SH-SY5Y (cell line): ENCODE results near the gene IFNL1.
"Not testable (repeated sequence)": the region's sequence is repeated elsewhere in the genome, so short reads cannot be mapped to it uniquely, and the experiment has no call there.

ENCODE experiments used
- GATA2 ChIP-seq: IDR thresholded peaks from 2 replicates; pipeline ENCODE4 v1.6.1; 2011; ENCODE audit warnings: mild to moderate bottlenecking, low read depth, low read length
- GATA3 ChIP-seq: IDR thresholded peaks from 2 replicates; pipeline ENCODE4 v1.6.1; 2011; ENCODE audit warnings: low read depth, mild to moderate bottlenecking, low read length, moderate library complexity

Gene IFNL1

DNA sequence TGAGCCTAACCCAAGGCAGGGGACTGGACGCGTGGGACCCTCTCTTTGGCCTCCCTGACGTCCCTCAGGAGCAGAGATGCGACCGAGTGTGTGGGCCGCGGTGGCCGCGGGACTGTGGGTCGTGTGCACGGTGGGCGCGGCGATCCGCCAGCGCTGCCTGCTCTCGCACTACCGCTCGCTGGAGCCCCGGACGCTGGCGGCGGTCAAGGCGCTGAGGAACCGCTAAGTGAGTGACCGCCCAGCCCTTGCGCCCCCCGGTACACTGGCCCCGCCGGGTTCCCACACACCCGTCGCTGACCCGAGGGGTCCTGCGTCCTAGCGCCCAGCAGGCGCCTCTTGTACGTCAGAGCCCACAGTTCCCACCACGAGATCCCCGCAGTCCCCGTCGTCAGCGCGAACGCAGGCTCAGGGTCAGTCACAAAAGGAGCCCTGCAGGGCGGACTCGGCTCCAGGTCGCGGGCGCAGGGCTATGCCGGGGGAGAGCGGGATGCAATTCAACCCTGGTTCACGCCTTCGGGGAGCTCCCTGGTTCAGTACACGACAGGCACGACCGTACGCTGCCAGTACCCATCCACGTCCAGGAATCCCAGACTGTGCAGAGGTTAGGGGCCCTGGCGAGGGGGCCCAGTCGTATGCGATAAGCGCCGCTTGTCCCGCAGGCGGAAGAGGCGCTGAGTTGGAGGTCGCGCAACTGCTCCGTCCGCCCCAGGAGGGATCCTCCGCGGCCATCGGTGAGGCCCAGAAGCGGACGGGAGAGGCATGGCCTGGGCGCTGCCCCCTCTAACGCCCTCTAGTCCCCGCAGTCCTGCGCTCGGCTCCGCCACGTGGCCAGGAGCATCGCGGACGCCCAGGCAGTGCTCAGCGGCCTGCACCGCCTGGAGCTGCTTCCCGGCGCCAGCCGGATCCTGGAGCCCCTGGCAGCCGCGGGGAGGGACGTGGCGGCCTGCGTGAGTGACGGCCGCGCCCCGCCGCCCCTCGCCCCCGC lies 31.6 kb upstream of the IFNL1 start:
- TF ChIP-seq GATA3: no peak
- no peak for TF ChIP-seq GATA2

DNA sequence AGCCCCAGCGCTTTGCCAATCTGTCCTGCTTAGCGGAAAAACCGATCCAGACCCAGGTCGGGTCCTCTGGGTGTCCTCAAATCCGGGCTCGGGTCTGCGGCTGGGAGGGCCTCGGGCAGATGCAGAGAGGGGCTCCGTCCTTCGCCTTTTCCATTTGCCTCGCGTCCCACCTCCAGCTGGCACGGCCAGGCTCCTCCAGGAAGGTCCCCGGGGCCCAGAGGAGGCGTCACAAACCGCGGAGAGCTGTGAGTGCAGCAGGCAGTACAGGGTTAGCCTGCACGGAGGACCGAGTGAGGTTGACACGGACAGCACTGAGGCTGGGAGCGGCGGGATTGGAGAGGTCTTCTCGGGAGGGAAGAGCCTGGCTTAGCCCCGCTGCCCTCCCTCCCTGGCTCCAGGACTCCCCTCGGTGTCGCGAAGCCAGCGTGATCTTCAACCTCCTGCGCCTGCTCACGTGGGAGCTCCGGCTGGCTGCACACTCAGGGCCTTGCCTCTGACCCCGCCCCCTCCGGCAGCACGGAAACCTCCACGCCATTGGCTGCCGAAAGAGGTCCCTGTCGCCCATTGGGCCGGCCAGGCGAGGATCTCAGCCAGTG lies 30.8 kb upstream of the IFNL1 start:
- no peak for TF ChIP-seq GATA3
- no peak for TF ChIP-seq GATA2

DNA sequence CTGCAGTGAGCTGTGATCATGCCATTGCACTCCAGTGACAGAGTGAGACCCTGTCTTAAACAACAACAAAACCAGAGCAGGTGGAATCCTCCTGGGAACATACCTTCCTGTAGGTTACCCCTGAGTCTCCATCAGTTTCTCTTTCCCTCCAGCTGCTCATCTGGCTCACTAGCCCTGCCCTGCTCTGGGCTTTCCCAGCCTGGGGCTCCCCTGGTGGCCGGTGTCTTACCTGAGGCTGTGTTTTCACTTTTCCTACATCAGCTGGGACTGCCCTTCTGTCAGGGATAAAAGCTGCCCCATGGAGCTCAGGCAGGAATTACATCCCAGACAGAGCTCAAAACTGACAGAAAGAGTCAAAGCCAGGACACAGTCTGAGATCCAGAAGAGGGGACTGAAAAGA lies 28.1 kb upstream of the IFNL1 start, which contains the start of gene IFNL2:
Gene IFNL2 (plus strand): TSS at position 312 of the 400 bp plus-strand sequence. CDS start 173 bp downstream, outside the sequence.
- TF ChIP-seq GATA3, GATA2: not testable (repeated sequence)

DNA sequence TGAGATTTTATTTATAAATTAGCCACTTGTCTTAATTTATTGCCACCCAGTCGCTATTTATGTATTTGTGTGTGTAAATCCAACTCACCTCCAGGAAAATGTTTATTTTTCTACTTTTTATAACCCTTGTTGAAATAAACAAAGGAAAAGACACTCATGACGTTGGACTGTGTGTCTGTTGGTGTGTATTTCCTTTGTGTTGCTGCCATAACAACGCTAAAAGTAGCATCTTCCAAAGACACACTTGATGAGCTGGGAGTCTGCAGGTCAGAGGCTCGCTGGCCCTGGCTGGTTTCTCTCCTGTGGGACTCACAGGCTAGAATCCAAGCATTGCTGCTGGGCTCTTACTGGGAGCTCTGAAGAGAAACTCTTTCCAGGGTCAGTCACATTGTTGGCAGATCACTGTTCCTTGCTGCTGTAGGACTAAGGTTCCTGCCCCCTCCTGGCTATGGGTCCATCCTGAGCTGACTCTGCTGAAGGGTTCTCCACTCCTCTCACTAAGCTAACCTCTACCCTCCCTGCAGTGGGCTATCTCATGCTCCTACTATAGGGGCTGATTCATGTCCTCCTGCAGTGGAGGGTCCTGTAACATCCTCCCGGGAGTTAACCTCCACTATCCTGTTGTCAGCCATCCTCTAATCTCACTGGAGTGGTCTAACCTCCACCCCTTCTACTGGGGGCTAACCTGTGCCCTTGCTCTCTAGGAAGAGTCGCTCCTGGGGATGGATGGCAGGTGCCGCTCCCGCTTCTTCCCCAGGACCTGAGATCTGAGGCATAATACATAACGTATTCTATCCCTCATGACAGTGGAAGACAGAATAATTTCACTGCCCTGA lies 26.0 kb upstream of the IFNL1 start:
- TF ChIP-seq GATA3 (no peak), GATA2 (no peak)

DNA sequence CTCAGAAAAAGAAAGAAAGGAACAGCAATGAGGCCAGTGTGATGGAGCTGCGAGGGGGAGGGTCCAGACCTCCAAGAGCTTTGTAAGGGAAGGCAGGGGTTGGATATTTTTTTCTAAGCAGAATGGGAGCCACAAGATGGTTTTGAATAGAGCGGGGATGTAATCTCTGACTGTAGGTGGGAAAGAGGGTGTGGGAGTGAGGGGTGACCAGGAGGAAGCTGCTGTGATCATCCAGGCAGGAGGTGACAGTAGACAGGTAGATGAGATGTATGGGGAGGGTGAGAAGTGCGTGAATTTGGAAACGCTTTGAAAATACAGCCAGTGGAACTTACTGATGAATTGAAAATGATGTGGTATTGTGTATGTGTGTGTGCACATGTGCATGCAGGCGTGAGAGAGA lies 20.6 kb upstream of the IFNL1 start:
- TF ChIP-seq GATA3 (no peak), GATA2 (no peak)

DNA sequence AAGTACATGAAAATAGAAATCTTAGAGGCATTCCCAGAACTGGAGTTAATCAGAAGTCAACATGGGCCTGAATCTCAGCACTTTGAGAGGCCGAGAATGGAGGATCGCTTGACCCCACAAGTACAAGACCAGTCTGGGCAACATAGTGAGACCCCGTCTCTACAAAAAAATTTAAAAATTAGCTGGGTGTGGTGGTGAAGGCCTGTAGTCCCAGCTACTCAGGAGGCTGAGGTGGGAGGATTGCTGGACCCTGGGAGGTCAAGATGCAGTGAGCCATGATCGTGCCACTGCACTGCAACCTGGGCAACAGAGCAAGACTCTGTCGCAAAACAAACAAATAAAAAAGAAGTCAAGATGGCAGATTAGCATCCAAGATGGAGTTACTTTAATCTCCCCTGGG lies 19.5 kb upstream of the IFNL1 start:
- no peak for TF ChIP-seq GATA2

DNA sequence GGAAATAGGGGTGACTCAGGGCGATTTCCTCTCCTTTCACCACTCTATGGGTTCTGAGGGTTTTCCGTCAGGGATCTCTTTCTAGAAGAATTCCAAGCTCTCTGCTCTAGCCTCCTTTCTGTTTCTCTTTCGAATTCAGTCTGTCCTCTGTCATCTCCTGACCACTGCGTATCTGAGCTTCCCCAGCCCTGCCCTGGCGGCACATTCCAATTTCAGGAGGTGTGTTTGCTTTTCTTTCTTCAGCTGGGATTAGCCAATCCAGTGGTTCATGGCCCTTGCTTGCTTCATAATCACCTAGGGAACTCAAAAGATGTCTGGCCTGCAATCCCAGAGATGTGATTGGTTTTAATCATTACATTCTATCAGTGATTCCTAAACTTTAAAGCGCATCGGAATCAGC lies 18.6 kb upstream of the IFNL1 start:
- TF ChIP-seq GATA2 (no peak), GATA3 (no peak)

DNA sequence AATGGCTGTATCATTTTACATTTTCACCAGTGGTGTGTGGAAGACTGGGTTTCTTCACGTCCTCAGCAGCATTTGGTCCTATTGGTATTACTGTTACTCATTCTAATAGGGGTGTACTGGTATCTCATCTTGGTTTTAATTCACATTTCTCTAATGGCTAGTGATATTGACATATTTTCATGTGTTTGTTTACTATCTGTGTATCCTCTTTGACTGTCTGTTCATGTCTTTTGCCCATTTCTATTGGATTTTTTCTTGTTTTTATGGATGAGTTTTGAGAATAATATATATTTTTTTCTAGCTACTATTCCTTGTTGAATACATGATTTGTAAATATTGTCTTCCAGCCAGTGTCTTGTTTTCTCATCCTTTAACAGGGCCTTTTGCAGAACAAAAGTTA lies 14.2 kb upstream of the IFNL1 start:
- TF ChIP-seq GATA2 (no peak), GATA3 (no peak)

DNA sequence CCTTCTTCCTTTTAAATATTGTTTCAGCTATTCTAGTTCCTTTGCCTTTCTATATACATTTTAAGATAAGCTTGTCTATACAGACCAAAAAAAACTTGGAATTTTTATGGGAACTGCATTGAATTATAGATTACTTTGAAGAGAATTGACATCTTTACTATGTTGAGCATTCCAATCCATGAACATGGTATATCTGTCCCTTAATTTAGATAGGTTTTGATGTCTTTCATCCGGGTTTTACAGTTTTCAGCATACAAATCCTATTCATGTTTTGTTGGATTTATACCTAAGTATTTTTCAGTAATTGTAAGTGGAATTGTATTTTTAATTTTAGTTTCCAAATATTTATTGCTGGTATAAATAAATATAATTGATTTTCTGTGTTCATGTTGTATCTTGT lies 12.2 kb upstream of the IFNL1 start:
- TF ChIP-seq GATA3 (no peak), GATA2 (no peak)

DNA sequence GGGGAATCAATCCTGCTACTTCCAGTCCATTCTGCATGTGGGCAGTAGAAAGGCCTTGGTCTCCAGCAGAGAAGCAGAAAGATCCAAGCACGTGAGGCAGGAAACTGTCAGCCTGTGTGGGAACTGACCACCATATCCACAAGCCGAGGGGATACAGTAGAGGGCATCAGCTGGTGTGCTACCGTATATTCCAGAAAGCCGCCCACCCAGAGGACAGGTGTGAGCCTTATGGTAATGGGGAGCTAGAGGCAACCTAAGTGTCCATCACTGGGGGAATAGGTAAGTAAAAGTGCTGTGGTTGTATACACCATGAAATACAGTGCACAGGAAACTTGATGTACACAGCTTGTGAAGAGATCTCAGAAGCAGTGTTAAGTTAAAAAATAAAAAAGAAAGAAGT lies 2.8 kb upstream of the IFNL1 start:
- TF ChIP-seq GATA3: no peak
- no peak for TF ChIP-seq GATA2

DNA sequence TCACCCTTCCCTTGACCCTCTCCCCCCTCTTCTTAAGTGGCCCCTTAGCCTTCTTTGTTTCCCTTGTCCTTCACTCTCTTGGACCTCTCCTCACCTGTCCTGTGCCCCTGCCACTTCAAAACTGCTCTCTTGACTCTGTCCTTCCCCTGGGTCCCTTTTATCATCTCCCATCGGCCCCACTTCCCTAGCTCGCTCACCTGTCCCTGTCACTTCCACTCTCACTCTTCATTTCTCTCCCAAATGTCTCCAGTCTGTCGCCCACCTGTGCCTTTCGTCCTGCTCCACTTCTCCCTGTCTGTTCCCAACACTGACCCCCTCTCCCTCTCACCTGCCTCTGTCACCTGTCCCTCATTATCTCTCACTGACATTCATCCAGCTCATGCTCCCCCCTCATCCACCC lies 699 bp downstream of the IFNL1 start:
- no peak for TF ChIP-seq GATA2
- no peak for TF ChIP-seq GATA3

DNA sequence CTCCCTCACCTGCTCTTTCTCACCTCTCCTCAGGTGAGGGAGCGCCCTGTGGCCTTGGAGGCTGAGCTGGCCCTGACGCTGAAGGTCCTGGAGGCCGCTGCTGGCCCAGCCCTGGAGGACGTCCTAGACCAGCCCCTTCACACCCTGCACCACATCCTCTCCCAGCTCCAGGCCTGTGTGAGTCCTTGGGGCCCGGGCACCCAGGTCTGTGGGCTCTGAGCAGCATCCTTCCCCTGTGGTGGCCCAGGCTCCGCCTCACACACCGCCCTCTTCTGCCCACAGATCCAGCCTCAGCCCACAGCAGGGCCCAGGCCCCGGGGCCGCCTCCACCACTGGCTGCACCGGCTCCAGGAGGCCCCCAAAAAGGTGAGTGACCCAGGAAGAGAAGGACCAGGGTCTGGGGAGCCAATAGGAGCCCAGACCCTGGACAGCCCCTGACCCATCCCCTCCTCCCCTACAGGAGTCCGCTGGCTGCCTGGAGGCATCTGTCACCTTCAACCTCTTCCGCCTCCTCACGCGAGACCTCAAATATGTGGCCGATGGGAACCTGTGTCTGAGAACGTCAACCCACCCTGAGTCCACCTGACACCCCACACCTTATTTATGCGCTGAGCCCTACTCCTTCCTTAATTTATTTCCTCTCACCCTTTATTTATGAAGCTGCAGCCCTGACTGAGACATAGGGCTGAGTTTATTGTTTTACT lies 1.9 kb downstream of the IFNL1 start:
- TF ChIP-seq GATA2 (no peak), GATA3 (no peak)

DNA sequence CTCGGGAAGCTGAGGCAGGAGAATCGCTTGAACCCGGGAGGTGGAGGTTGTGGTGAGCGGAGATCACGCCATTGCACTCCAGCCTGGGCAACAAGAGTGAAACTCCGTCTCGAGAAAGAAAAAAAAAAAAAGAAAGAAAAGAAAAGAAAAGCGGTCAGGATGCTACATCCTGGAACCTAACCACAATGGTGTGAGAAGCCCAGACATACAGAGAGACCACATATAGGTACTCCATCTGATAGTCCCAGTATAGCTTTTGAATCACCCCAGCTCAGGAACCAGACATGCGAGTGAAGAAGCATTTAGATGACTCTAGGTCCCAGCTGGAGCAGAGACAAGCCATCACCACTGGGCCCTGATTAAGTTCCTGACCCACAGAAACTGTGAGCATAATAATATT lies 3.2 kb downstream of the IFNL1 start:
- no peak for TF ChIP-seq GATA3
- no peak for TF ChIP-seq GATA2

DNA sequence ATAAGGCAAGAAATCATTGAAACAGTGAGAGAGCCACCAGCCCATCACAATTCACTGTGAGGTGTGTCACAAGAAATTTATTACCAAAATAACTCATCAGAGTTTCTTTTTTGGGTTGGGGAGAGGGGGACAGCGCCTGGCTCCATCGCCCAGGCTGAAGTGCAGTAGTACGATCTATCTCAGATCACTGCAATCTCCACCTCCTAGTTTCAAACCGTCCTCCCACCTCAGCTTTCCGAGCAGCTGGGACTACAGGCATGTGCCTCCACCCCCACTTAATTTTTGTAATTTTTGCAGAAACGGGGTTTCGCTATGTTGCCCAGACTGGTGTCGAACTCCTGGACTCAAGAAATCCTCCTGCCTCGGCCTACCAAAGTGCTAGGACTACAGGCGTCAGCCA lies 3.6 kb downstream of the IFNL1 start:
- TF ChIP-seq GATA3: no peak
- no peak for TF ChIP-seq GATA2
